Bronchus fibroblast of lung (primary cell): ENCODE measurements around the gene KIN. TPM values are rescaled to one million over a fixed set of nuclear protein-coding genes. Genes with fewer than 3 reads are reported as not detected.

Source experiments
- total RNA-seq: library from RNA; depleted of rRNA; stranded (reverse); fragments of >200 nt; gene quantifications from 2 replicates; pipeline ENCODE4 v1.2.3, GENCODE V29; 2015

The KIN gene, protein sequence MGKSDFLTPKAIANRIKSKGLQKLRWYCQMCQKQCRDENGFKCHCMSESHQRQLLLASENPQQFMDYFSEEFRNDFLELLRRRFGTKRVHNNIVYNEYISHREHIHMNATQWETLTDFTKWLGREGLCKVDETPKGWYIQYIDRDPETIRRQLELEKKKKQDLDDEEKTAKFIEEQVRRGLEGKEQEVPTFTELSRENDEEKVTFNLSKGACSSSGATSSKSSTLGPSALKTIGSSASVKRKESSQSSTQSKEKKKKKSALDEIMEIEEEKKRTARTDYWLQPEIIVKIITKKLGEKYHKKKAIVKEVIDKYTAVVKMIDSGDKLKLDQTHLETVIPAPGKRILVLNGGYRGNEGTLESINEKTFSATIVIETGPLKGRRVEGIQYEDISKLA
- 4.5 and 10.1 TPM in 2 replicates for total RNA-seq

GRCh38 chr10:7787857-7788638 is at the start of gene KIN, which contains the start of gene ATP5F1C:
TSS of gene KIN (minus strand) at chr10:7787993. CDS start at chr10:7787933, 60 bp downstream.
TSS of gene ATP5F1C (plus strand) at chr10:7788177. CDS start at chr10:7788208, 31 bp downstream.

DNA sequence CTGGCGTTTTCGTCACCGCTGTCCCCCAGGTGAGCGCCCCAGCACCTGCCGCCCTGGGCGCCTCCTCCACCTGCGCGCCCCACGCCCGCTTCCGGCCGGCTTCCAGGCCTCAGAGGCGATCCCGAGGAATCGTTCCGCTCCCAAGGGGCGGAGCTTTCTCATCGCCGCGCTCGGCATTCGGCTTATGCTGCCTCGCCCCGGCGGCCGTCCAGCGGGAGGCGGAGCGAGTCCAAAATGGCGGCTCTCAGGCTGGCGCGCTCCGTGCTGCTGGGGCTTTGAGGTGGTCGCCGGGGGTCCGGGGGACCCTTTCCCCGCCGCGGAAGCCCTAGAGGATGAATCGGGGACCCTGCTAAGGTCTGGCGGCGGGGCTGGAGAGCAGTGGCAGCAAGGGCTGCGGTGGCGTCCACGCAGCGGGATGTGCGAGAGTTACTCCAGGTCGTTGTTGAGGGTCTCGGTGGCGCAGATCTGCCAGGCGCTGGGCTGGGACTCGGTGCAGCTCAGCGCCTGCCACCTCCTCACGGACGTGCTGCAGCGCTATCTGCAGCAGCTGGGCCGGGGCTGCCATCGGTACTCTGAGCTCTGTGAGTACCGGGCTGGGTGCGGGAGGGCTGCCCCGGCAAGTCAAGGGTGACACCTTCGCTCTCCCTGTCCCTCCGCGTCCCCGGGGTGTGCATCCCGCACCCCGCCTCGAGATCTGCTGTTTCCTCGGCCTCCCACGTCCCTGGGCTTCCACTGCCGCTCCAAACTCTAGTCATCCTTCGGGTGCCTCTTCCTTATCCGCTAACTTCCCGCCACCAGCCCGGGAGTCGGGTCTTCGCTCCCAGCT is 30.7 kb upstream of the KIN start, which contains the start of gene TAF3:
Gene TAF3, plus strand, starts transcription at position 211 of the 826 bp plus-strand sequence. Its CDS starts 205 bp downstream, at position 416.

GRCh38 chr10:7703140-7703539 is 84.7 kb downstream of the KIN start, which contains the start of gene ITIH2:
TSS of gene ITIH2 (plus strand) at chr10:7703316. CDS start at chr10:7703435, 119 bp downstream.

Other genes with a start within 250 kb of the KIN start
- gene ITIH5, start 121.0 kb downstream of the KIN start, total RNA-seq, result 0.15 and 0.67 TPM in 2 replicates
- gene ITIH2, start 84.7 kb downstream of the KIN start, total RNA-seq, result not detected in 2 replicates
- 276 and 287 TPM in 2 replicates for gene ATP5F1C, start 184 bp upstream of the KIN start, total RNA-seq
- gene TAF3, start 30.5 kb upstream of the KIN start, total RNA-seq, result 2.2 and 2.4 TPM in 2 replicates